Skeletal muscle tissue (tissue), 4 donors: ENCODE data around the gene GTF2H1. TPM values are rescaled to one million over a fixed set of nuclear protein-coding genes. Genes with fewer than 3 reads are reported as not detected.

Experiments
- H3K27ac ChIP-seq: one replicate; pipeline ENCODE4 v1.7.0; 2013; ENCODE audit warnings: mild to moderate bottlenecking, low read depth, low read length, inconsistent platforms
- H3K27me3 ChIP-seq, 3 donors: one replicate each; pipeline ENCODE4 v1.7.0; 2013; ENCODE audit warnings: low read length in 3 of 3; ENCODE audit not compliant: control insufficient read depth in 3 of 3, insufficient read depth in 3 of 3
- H3K36me3 ChIP-seq, 3 donors: one replicate each; pipeline ENCODE4 v1.7.0; 2013; ENCODE audit warnings: low read length in 3 of 3; ENCODE audit not compliant: control insufficient read depth in 3 of 3, insufficient read depth in 3 of 3
- H3K4me1 ChIP-seq, 3 donors: one replicate each; pipeline ENCODE4 v1.7.0; 2013; ENCODE audit warnings: low read length in 3 of 3, mild to moderate bottlenecking in 3 of 3; ENCODE audit not compliant: control insufficient read depth in 3 of 3, insufficient read depth in 3 of 3
- H3K4me3 ChIP-seq, 3 donors: one replicate each; pipeline ENCODE4 v1.7.0; 2013; ENCODE audit warnings: low read length in 3 of 3
- H3K9ac ChIP-seq, 3 donors: one replicate each; pipeline ENCODE4 v1.7.0; 2013; ENCODE audit warnings: low read length in 3 of 3, mild to moderate bottlenecking in 3 of 3, moderate library complexity in 2 of 3, low read depth in 1 of 3
- H3K9me3 ChIP-seq, 3 donors: one replicate each; pipeline ENCODE4 v1.7.0; 2013; ENCODE audit warnings: low read length in 3 of 3; ENCODE audit not compliant: control insufficient read depth in 3 of 3
- total RNA-seq: library from RNA; depleted of rRNA; stranded (reverse); fragments of >200 nt; gene quantifications from one replicate; pipeline ENCODE4 v1.2.3, GENCODE V29; 2014
- donor health status: Osteomylitis.

GTF2H1 gene
- total RNA-seq, 1 donor from 2014 or later: 45.9 TPM

DNA sequence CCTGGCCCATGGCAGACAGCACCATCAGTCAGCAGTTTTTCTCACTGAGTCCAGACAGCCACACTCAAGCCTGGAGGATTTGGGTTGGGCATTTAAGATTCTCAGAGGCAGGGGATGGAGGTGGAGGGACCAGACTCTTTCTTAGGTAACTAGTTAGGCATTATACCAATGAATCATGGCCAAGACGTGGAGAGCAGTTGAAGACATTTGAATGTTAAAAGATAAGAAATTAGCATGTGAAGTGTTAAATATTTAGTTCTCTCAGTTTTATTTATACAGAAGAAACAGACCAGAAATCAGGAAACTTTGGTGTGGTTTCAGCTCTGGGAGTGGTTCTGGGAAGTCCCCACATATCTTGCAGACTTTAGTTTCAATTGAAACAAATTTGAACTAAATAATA, 9.9 kb downstream of the GTF2H1 start:
- H3K27ac ChIP-seq: no peak overlapping the region

DNA sequence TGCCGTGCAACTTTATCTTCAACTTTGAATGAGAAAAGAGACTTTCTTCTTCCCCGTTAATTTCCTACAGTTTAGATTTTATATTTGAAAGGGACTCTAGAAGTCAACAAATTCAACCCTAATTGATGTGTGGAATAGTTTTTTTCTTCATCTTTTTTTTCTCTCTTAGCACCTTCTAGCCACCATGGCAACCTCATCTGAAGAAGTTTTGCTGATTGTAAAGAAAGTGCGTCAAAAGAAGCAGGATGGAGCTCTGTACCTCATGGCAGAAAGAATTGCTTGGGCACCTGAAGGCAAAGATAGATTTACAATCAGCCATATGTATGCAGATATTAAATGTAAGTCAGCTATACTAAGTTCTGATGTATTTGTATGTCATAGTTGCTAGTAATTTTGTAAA, 10.5 kb downstream of the GTF2H1 start:
- Histone ChIP-seq H3K9ac (no peak overlapping the region), H3K4me1 (peaks cover 0 to 2% (median 0%) of the 10 kb centered on the region in 3 donors), H3K27me3 (no peaks in the 10 kb centered on the region), H3K36me3 (peaks cover 18 to 53% (median 40%) of the 10 kb centered on the region in 3 donors), H3K9me3 (no peaks in the 10 kb centered on the region), H3K27ac (no peak overlapping the region), H3K4me3 (no peak overlapping the region)

More for the DNA sequence above, 9.9 kb downstream of the GTF2H1 start:
- Histone ChIP-seq H3K9ac (no peak overlapping the region), H3K9me3 (no peaks in the 10 kb centered on the region), H3K4me3 (no peak overlapping the region), H3K4me1 (peaks cover 0 to 2% (median 0%) of the 10 kb centered on the region in 3 donors), H3K27me3 (no peaks in the 10 kb centered on the region), H3K36me3 (peaks cover 18 to 52% (median 39%) of the 10 kb centered on the region in 3 donors)

DNA sequence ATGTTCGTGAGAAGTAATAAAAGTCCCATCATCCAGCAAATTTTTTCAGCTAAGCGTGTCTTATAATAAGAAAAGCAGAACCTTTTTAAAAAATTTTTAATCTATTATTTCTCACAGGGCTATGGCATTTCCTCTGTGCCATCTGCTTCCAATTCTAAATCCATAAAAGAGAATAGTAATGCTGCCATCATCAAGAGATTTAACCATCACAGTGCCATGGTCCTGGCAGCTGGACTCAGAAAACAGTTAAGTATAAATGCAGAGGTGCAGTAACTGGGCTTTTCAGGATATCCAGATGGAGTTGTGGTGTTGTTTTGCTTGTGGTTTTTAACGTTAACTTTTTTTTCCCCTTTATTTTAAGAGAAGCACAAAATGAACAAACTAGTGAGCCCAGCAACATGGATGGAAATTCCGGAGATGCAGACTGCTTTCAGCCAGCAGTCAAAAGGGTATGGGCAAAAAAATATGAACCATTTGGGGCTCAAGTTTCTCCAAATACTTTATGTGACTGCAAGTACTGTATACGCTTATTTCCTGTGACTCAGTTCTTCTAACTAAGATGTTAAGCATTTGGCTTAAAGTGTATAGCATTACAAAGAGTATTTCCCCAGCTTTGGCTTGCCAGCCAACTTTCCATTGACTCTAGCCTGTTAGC, 25.2 kb downstream of the GTF2H1 start:
- Histone ChIP-seq H3K9ac (no peak overlapping the region), H3K4me3 (no peak overlapping the region), H3K27me3 (no peaks in the 10 kb centered on the region), H3K9me3 (no peaks in the 10 kb centered on the region), H3K36me3 (peaks cover 13 to 48% (median 32%) of the 10 kb centered on the region in 3 donors), H3K27ac (no peak overlapping the region), H3K4me1 (no peaks in the 10 kb centered on the region)

DNA sequence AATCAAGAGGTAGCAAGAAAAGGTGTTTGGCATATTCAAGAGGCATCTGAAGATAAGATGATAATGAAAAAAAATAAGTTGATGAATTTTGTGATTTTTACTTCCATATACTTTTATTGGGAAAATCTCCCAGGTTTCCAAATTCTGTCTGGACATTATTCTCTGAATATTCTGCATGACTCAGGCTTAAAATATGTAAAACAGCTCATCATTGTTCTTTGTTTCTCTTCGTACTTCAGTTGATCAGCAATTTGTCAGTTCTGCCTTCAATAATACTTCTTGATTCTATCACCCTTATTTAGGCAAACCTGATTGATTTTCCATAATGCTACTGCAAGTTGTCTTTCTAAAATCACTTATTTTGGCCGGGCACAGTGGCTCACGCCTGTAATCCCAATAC, 30.2 kb downstream of the GTF2H1 start:
- Histone ChIP-seq H3K27me3 (no peaks in the 10 kb centered on the region), H3K9me3 (no peaks in the 10 kb centered on the region), H3K4me1 (no peaks in the 10 kb centered on the region), H3K36me3 (peaks cover 13 to 57% (median 24%) of the 10 kb centered on the region in 3 donors), H3K4me3 (no peak overlapping the region), H3K27ac (no peak overlapping the region), H3K9ac (no peak overlapping the region)

GRCh38 chr11:18358646-18359045, 36.3 kb downstream of the GTF2H1 start:
- Histone ChIP-seq H3K36me3 (peaks cover 39 to 69% (median 43%) of the 10 kb centered on the region in 3 donors), H3K27ac (no peak overlapping the region), H3K4me3 (no peak overlapping the region), H3K27me3 (no peaks in the 10 kb centered on the region), H3K9me3 (no peaks in the 10 kb centered on the region), H3K4me1 (no peaks in the 10 kb centered on the region), H3K9ac (no peak overlapping the region)

DNA sequence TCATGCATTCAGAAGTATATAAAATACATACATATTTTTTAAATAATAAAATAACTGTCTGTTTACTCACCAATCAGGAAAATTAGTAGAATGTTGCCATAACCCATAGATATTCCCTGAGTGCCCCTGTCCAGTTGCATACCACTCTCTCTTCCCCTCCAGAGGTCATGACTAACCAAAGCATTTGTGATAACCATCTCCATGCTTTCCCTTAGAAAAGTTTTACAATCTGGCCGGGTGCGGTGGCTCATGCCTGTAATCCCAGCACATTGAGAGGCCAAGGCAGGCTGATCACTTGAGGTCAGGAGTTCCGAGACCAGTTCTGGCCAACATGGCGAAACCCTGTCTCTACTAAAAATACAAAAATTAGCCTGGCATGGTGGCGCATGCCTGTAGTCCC, 38.8 kb downstream of the GTF2H1 start:
- Histone ChIP-seq H3K27me3 (no peaks in the 10 kb centered on the region), H3K4me3 (no peak overlapping the region), H3K4me1 (no peaks in the 10 kb centered on the region), H3K9me3 (no peaks in the 10 kb centered on the region), H3K9ac (no peak overlapping the region), H3K36me3 (peaks cover 55 to 80% (median 57%) of the 10 kb centered on the region in 3 donors), H3K27ac (no peak overlapping the region)

DNA sequence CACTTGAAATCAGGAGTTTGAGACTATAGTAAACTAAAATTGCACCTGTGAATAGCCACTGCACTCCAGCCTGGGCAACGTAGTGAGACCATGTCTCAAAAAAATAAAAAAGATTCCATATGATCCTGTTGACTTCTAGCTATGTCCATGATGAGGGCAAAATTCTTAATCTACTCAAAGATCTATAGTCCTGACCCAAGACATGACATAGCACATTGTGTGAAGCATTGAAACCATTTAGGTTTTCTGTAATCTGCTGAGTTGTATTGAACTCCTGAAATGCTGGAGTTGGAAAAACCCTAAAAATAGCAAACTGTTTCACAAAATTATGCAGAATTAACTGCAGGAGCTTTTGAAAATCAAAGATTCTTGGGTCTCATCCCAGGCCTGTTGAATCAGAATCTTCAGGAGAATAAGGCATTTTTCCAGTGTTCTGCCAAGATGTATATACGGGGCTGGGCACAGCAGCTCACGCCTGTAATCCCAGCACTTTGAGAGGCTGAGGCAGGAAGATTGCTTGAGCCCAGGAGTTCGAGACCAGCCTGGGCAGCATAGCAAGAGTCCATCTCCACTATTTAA, 42.2 kb downstream of the GTF2H1 start:
- no peak overlapping the region for H3K9ac ChIP-seq
- peaks cover 37 to 56% (median 42%) of the 10 kb centered on the region in 3 donors for H3K36me3 ChIP-seq
- no peaks in the 10 kb centered on the region for H3K27me3 ChIP-seq
- H3K9me3 ChIP-seq: no peaks in the 10 kb centered on the region
- no peak overlapping the region for H3K27ac ChIP-seq
- H3K4me1 ChIP-seq: peaks cover 0 to 5% (median 0%) of the 10 kb centered on the region in 3 donors
- H3K4me3 ChIP-seq: no peak overlapping the region

DNA sequence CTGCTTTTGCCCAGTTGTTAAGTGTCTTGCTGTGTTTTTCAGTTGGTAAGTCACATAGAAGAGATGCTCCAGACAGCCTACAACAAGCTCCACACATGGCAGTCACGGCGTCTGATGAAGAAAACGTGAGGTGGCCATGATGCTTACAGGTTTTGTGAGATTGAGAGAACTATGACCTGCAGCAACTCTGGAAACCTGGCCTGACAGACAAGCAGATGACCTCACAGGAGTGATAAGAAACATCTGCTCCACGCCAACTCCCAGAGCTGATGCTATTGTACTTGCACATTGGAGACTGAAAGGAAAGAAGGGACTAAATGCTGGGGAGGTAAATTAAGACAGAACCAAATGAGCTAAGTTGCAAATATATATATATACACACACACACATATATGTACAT, 43.4 kb downstream of the GTF2H1 start:
- Histone ChIP-seq H3K4me3 (no peak overlapping the region), H3K27me3 (no peaks in the 10 kb centered on the region), H3K27ac (no peak overlapping the region), H3K9ac (no peak overlapping the region), H3K4me1 (peaks cover 0 to 6% (median 0%) of the 10 kb centered on the region in 3 donors), H3K36me3 (peaks cover 35 to 48% (median 42%) of the 10 kb centered on the region in 3 donors), H3K9me3 (no peaks in the 10 kb centered on the region)

- H3K9ac ChIP-seq: no peak overlapping the region
- no peak overlapping the region for H3K4me3 ChIP-seq
- no peak overlapping the region for H3K27ac ChIP-seq
- H3K27me3 ChIP-seq: no peaks in the 10 kb centered on the region
- H3K36me3 ChIP-seq: peaks cover 32 to 43% (median 39%) of the 10 kb centered on the region in 3 donors
- peaks cover 0 to 6% (median 0%) of the 10 kb centered on the region in 3 donors for H3K4me1 ChIP-seq
- no peaks in the 10 kb centered on the region for H3K9me3 ChIP-seq
These were observed 43.9 kb downstream of the GTF2H1 start for GRCh38 chr11:18366286-18366685.

DNA sequence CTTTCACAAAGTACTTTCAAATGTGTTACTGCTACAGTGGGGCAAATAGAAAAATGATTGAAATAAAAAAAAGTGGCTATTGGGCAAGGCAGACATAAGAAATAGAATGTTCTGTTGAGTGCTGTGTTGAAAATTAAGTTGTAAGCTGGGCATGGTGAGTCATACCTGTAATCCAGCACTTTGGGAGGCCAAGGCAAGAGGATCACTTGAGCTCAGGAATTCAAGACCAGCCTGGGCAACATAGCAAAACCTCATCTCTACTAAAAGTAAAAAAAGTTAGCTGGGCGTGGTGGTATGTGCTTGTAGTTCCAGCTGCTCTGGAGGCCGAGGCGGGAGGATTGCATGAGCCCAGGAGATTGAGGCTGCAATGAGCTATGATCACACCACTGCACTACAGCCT, 45.1 kb downstream of the GTF2H1 start:
- Histone ChIP-seq H3K9ac (no peak overlapping the region), H3K36me3 (peaks cover 25 to 33% (median 30%) of the 10 kb centered on the region in 3 donors), H3K4me3 (no peak overlapping the region), H3K9me3 (no peaks in the 10 kb centered on the region), H3K4me1 (peaks cover 0 to 6% (median 0%) of the 10 kb centered on the region in 3 donors), H3K27me3 (no peaks in the 10 kb centered on the region), H3K27ac (no peak overlapping the region)
